ENCODE measurements around the gene PLEKHJ1. TPM values are rescaled to one million over a fixed set of nuclear protein-coding genes. Genes with fewer than 3 reads are reported as not detected.
A peak's percentile ranks its signal among the peaks of the same experiment; 100 is the strongest.

PLEKHJ1 gene
- total and polyA plus RNA-seq, 7 donors: 40.7 to 255 (median 57.3) TPM

GRCh38 chr19:2280633-2281264 is 44.6 kb upstream of the PLEKHJ1 start:
- Histone ChIP-seq H3K4me3 (no peak overlapping the region), H3K27ac (no peak overlapping the region), H3K36me3 (peaks cover 0 to 9% (median 3%) of the 10 kb centered on the region in 4 donors), H3K27me3 (peaks cover 0 to 5% (median 0%) of the 10 kb centered on the region in 3 donors), H3K9me3 (no peaks in the 10 kb centered on the region), H3K4me1 (peaks cover 0 to 23% (median 20%) of the 10 kb centered on the region in 4 donors)
- WGBS, 2 donors: 46 to 71% methylated on average over 26 of the region's 26 CpGs
- intact Hi-C loops (cut with DNase I): no loop called here
- TF ChIP-seq POLR2AphosphoS5 (IDR thresholded peaks at IDR 0.05): no peak
- no peak for TF ChIP-seq CTCF (IDR thresholded peaks at IDR 0.05)
- no peak for TF ChIP-seq POLR2A (IDR thresholded peaks at IDR 0.05)
- no peak for TF ChIP-seq EP300 (IDR thresholded peaks at IDR 0.05)
- no peak for DNase-seq

GRCh38 chr19:2278459-2279158 is 42.5 kb upstream of the PLEKHJ1 start:
- intact Hi-C loops (cut with DNase I): no loop called here
- peaks cover 0 to 13% (median 3%) of the 10 kb centered on the region in 4 donors for H3K36me3 ChIP-seq
- WGBS, 2 donors: 28 to 78% methylated on average over 33 of the region's 33 CpGs
- DNase-seq: no peak
- H3K4me3 ChIP-seq: no peak overlapping the region
- TF ChIP-seq POLR2AphosphoS5 (IDR thresholded peaks at IDR 0.05) (no peak), CTCF (IDR thresholded peaks at IDR 0.05) (no peak), EP300 (IDR thresholded peaks at IDR 0.05) (no peak), POLR2A (IDR thresholded peaks at IDR 0.05) (no peak)
- H3K27ac ChIP-seq: no peak overlapping the region
- H3K27me3 ChIP-seq: no peaks in the 10 kb centered on the region
- peaks cover 0 to 42% (median 39%) of the 10 kb centered on the region in 4 donors for H3K4me1 ChIP-seq
- H3K9me3 ChIP-seq: no peaks in the 10 kb centered on the region

GRCh38 chr19:2277138-2277537 is 41.0 kb upstream of the PLEKHJ1 start:
- no peak for TF ChIP-seq POLR2A (IDR thresholded peaks at IDR 0.05)
- no peak for TF ChIP-seq CTCF (IDR thresholded peaks at IDR 0.05)
- TF ChIP-seq EP300 (IDR thresholded peaks at IDR 0.05): no peak
- no peak for TF ChIP-seq POLR2AphosphoS5 (IDR thresholded peaks at IDR 0.05)
- no peak for DNase-seq
- H3K4me1 ChIP-seq: peaks cover 0 to 49% (median 46%) of the 10 kb centered on the region in 4 donors
- no peaks in the 10 kb centered on the region for H3K27me3 ChIP-seq
- peaks cover 6 to 23% (median 9%) of the 10 kb centered on the region in 4 donors for H3K36me3 ChIP-seq
- H3K27ac ChIP-seq: no peak overlapping the region
- intact Hi-C loops (cut with DNase I): no loop called here
- whole genome bisulfite sequencing, 2 donors: 81 to 82% methylated on average over 9 of the region's 9 CpGs
- H3K9me3 ChIP-seq: no peaks in the 10 kb centered on the region
- H3K4me3 ChIP-seq: no peak overlapping the region

GRCh38 chr19:2276429-2276986 is 40.4 kb upstream of the PLEKHJ1 start:
- peak overlapping the region in 1 of 4 donors; percentile 98 for H3K27ac ChIP-seq
- intact Hi-C loops (cut with DNase I): no loop called here
- H3K4me1 ChIP-seq: peaks cover 0 to 49% (median 47%) of the 10 kb centered on the region in 4 donors
- H3K36me3 ChIP-seq: peaks cover 6 to 29% (median 12%) of the 10 kb centered on the region in 4 donors
- no peaks in the 10 kb centered on the region for H3K9me3 ChIP-seq
- no peak overlapping the region for H3K4me3 ChIP-seq
- no peak for DNase-seq
- no peaks in the 10 kb centered on the region for H3K27me3 ChIP-seq
- WGBS, 2 donors: 74 to 92% methylated on average over 28 of the region's 28 CpGs
- no peak for TF ChIP-seq POLR2A (IDR thresholded peaks at IDR 0.05)
- TF ChIP-seq POLR2AphosphoS5 (IDR thresholded peaks at IDR 0.05): no peak
- TF ChIP-seq EP300 (IDR thresholded peaks at IDR 0.05): no peak
- TF ChIP-seq CTCF (IDR thresholded peaks at IDR 0.05): no peak

Data from sigmoid colon (tissue), 7 donors.